MM.1S (cell line): ENCODE data around the gene MTHFD1L.

ENCODE experiments used
- CTCF ChIP-seq: fragments of 300-600 bp; sonication (generic); IDR thresholded peaks from 2 replicates; pipeline ENCODE4 v1.5.1; 2016; ENCODE audit warnings: antibody characterized with exemption, low read length, mixed read lengths
- EZH2 ChIP-seq: fragments of 300-600 bp; sonication (generic); optimal IDR thresholded peaks from 2 replicates; pipeline ENCODE3; 2017; ENCODE audit warnings: low read depth, mild to moderate bottlenecking, antibody characterized with exemption, low read length, mixed read lengths
- EZH2phosphoT487 ChIP-seq: fragments of 300-600 bp; sonication (generic); IDR thresholded peaks from 2 replicates; pipeline ENCODE4 v1.6.1; 2018; ENCODE audit warnings: antibody characterized with exemption, low read length

- TF ChIP-seq CTCF: no peak
- no peak for TF ChIP-seq EZH2
- no peak for TF ChIP-seq EZH2phosphoT487
Observed at GRCh38 chr6:151041686-151042085, 176.2 kb downstream of the MTHFD1L start.
